Naive thymus-derived CD8-positive, alpha-beta T cell (primary cell): ENCODE measurements around the gene SORD. TPM values are rescaled to one million over a fixed set of nuclear protein-coding genes. Genes with fewer than 3 reads are reported as not detected.
A peak's percentile ranks its signal among the peaks of the same experiment; 100 is the strongest.
"Not testable (repeated sequence)": the region's sequence is repeated elsewhere in the genome, so short reads cannot be mapped to it uniquely, and the experiment has no call there.

Source experiments
- ATAC-seq, 2 donors: fragments of 150-1000 bp; cut with Tn5 transposase in 1 of 2; sonication (Bioruptor Pico), chemical (Tn5 transposase) in 1 of 2; 1 replicate in 1 of 2; 2 replicates in 1 of 2; pipeline ENCODE4 v1.10.0; 2021; ENCODE audit warnings: mild to moderate bottlenecking in 2 of 2, moderate library complexity in 2 of 2
- POLR2A ChIA-PET: fragments of 350-600 bp; sonication (Branson Sonifier 250); formaldehyde crosslinking; loops from one replicate; lab custom pipeline; 2021; ENCODE audit warnings: antibody characterized with exemption; lab: Charles Lee
- DNase-seq, 10 donors: peaks; one replicate each; pipeline versions ENCODE4 v3.0.0 to v3.0.0-alpha.2; 2020 to 2022
- H3K27ac Mint-ChIP-seq, 10 donors: one replicate each; pipeline ENCODE4 v1.8.0; 2020 to 2022; ENCODE audit warnings: mild to moderate bottlenecking in 10 of 10, mixed read lengths in 10 of 10, moderate library complexity in 4 of 10, inconsistent platforms in 1 of 10
- H3K27me3 Mint-ChIP-seq, 5 donors: one replicate each; pipeline ENCODE4 v1.8.0; 2021 to 2022; ENCODE audit warnings: mixed read lengths in 5 of 5
- H3K36me3 Mint-ChIP-seq, 3 donors: one replicate each; pipeline ENCODE4 v1.8.0; 2020 to 2022; ENCODE audit warnings: mixed read lengths in 3 of 3, mild to moderate bottlenecking in 2 of 3, inconsistent platforms in 1 of 3
- H3K4me1 Mint-ChIP-seq, 4 donors: one replicate each; pipeline ENCODE4 v1.8.0; 2021 to 2022; ENCODE audit warnings: mixed read lengths in 4 of 4
- H3K4me3 Mint-ChIP-seq, 10 donors: one replicate each; pipeline ENCODE4 v1.8.0; 2020 to 2022; ENCODE audit warnings: mild to moderate bottlenecking in 10 of 10, mixed read lengths in 10 of 10, moderate library complexity in 6 of 10, inconsistent platforms in 1 of 10
- H3K9me3 Mint-ChIP-seq, 9 donors: one replicate each; pipeline ENCODE4 v1.8.0; 2020 to 2022; ENCODE audit warnings: mixed read lengths in 9 of 9, mild to moderate bottlenecking in 3 of 9, inconsistent platforms in 1 of 9, moderate library complexity in 1 of 9
- polyA plus RNA-seq, 3 donors: library from polyadenylated mRNA; unstranded; fragments of 300-500 nt; fragmentation: Illumina TruSeq; gene quantifications; one replicate each; pipeline ENCODE4 v1.2.3, GENCODE V29; 2021
- total RNA-seq, 8 experiments: library from RNA in 2 of 8; stranded (reverse) in 2 of 8; gene quantifications; one replicate each; pipeline ENCODE4 v1.2.3 and lab custom pipeline; 2021 to 2026

The SORD gene
- total and polyA plus RNA-seq, 5 experiments from 2014 or later = 4.1 to 6.3 (median 5.0) TPM

DNA sequence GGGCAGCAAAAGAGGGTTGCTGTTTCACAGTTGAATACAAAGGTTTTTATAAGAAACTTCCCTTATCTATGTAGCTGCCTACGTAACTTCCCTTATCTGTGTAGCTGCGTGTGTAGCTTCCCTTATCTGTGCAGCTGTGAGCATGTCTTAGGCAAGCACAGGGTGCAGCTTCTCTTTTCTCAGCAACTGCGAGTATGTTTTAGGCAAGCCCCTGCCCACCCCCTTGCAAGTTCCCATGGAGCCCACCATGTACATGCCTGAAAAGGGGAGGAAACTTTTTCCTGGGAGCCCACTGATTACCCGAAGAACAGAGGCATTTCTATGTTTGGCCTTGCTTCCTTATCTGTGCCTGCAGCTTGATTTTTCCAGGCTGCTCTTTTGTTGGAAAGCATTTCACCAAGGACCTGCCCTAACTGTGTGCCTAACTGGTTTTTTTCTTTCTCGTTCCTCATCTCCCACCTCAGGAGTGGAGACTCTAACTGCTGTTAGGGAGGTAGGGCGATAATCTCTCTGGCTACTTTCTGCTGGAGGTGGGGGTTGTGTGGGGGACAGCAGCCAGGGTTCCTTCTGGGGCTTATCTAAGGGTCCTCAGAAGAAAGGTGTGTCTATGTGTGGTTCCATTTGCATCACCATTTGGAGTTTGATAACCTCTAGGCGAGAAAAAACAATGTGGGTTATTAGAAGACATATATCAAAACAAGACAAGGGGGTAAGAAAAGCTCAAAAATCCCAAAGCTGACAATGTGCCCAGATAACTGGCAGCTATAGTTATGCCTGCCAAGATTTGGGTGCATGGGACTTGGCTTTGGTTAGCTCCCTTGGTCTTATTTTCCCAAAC is 26.0 kb downstream of the SORD start:
- Mint-ChIP-seq H3K9me3 (peaks cover 0 to 34% (median 8%) of the 10 kb centered on the region in 9 donors), H3K4me3 (peak overlapping the region in 1 of 10 donors; percentile 68), H3K27me3 (no peaks in the 10 kb centered on the region), H3K36me3 (peaks cover 14 to 53% (median 48%) of the 10 kb centered on the region in 3 donors), H3K27ac (peak overlapping the region in 2 of 10 donors; percentile 67 to 74), H3K4me1 (peaks cover 0 to 18% (median 0%) of the 10 kb centered on the region in 4 donors)
- DNase-seq (peak in 1 of 10 donors; percentile 5), ATAC-seq (peak in 1 of 2 donors; percentile 65)
- POLR2A ChIA-PET = no interaction called here

DNA sequence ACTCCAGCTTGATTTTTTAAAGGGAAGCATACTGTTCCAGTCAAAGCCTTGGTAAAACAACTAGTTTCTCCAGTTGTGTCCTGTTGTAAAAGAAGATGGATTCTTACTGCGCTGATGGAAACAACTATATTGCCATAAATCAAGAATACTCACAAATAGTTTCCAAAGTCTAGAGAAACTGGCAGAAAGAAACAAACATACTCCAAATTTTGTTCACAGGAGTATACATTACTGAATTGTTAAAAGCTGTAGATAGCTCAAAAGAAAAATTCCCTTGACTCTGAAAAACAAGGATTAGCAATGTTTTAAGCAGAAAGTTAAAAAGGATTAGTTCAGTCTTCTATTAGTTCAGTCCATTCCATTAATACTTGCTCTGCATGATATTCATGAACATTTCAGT is 27.6 kb downstream of the SORD start:
- no peak overlapping the region for H3K4me3 Mint-ChIP-seq
- POLR2A ChIA-PET = no interaction called here
- peaks cover 0 to 34% (median 8%) of the 10 kb centered on the region in 9 donors for H3K9me3 Mint-ChIP-seq
- no peak overlapping the region for H3K27ac Mint-ChIP-seq
- ATAC-seq (no peak), DNase-seq (no peak)
- H3K27me3 Mint-ChIP-seq = no peaks in the 10 kb centered on the region
- peaks cover 14 to 52% (median 47%) of the 10 kb centered on the region in 3 donors for H3K36me3 Mint-ChIP-seq
- H3K4me1 Mint-ChIP-seq = peaks cover 0 to 14% (median 0%) of the 10 kb centered on the region in 4 donors

GRCh38 chr15:45052676-45053075 is 29.7 kb downstream of the SORD start:
- H3K4me1 Mint-ChIP-seq = peaks cover 0 to 12% (median 0%) of the 10 kb centered on the region in 4 donors
- DNase-seq, H3K27me3 Mint-ChIP-seq, H3K27ac Mint-ChIP-seq, ATAC-seq, H3K4me3 Mint-ChIP-seq, POLR2A ChIA-PET: not testable (repeated sequence)
- peaks cover 0 to 34% (median 8%) of the 10 kb centered on the region in 9 donors for H3K9me3 Mint-ChIP-seq
- H3K36me3 Mint-ChIP-seq = peaks cover 14 to 49% (median 38%) of the 10 kb centered on the region in 3 donors

DNA sequence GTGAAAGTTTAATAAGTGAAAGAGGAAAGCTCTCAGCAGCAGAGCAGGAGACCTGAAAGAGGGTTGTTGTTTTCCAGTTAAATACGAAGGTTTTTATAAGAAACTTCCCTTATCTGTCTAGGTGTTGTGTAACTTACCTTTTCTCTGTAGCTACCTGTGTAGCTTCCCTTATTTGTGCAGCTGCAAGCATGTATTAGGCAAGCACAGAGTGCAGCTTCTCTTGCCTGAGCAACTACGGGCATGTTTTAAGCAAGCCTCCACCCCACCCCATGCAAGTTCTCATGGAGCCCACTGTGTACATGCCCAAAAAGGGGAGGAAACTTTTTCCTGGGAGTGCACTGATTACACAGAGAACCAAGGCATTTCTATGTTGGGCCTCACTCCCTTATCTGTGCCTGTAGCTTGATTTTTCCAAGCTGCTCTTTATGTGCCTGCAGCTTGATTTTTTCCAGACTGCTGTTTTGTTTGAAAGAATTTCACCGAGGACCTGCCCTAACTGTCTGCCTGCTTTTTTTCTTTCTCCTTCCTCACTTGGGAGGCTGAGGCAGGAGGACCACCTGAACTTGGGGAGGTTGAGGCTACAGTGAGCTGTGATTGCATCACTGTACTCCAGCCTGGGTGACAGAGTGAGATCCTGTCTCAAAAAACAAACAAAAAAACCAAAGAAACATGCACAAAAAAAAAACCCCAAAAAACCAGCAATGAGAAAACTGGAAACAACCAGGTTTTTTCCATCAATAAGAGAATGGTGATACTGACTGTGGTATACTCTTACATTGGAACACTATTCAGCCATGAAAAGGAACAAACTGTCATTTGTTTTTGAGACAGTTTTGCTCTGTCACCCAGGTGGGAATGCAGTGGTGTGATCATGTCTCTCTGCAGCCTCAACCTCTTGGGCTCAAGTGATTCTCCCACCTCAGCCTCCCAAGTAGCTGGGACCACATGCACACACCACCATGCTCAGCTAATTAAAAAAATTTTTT is 36.0 kb downstream of the SORD start:
- H3K4me3 Mint-ChIP-seq, POLR2A ChIA-PET, H3K27me3 Mint-ChIP-seq, DNase-seq, ATAC-seq, H3K27ac Mint-ChIP-seq, H3K4me1 Mint-ChIP-seq: not testable (repeated sequence)
- Mint-ChIP-seq H3K36me3 (peaks cover 10 to 24% (median 17%) of the 10 kb centered on the region in 3 donors), H3K9me3 (peaks cover 0 to 16% (median 2%) of the 10 kb centered on the region in 9 donors)

- Mint-ChIP-seq H3K9me3 (peaks cover 0 to 16% (median 2%) of the 10 kb centered on the region in 9 donors), H3K36me3 (peaks cover 10 to 26% (median 20%) of the 10 kb centered on the region in 3 donors)
- H3K4me1 Mint-ChIP-seq, H3K4me3 Mint-ChIP-seq, POLR2A ChIA-PET, H3K27ac Mint-ChIP-seq, H3K27me3 Mint-ChIP-seq, DNase-seq, ATAC-seq: not testable (repeated sequence)
Measured at GRCh38 chr15:45062301-45062700, 39.3 kb downstream of the SORD start.

DNA sequence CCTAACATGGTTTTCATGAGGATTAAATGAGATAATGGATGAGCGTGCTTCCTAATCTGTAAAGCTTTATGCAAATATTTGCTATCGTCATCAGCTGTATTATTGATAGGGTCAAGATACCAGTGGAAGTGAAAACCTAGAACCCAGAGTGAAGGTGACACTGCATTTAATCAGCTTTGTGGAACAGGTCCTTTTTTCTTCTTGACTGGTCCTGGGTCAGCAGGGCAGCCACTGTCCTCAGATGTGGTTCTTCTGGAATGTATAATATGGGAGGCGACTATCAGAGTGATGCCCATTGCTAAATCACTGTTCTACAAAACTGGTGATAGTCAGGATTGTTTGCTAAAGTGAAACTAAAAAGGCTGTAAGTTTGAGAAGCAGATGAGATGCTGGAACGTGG is 41.4 kb downstream of the SORD start:
- Mint-ChIP-seq H3K27ac (no peak overlapping the region), H3K36me3 (peaks cover 4 to 40% (median 12%) of the 10 kb centered on the region in 3 donors)
- ATAC-seq = no peak

GRCh38 chr15:45069942-45070360 is 47.0 kb downstream of the SORD start:
- H3K27ac Mint-ChIP-seq, POLR2A ChIA-PET, DNase-seq, H3K9me3 Mint-ChIP-seq, H3K4me1 Mint-ChIP-seq, H3K4me3 Mint-ChIP-seq, ATAC-seq, H3K27me3 Mint-ChIP-seq: not testable (repeated sequence)
- peaks cover 4 to 28% (median 8%) of the 10 kb centered on the region in 3 donors for H3K36me3 Mint-ChIP-seq

More for the DNA sequence above, 41.4 kb downstream of the SORD start:
- POLR2A ChIA-PET = no interaction called here
- DNase-seq = no peak
- Mint-ChIP-seq H3K27me3 (no peaks in the 10 kb centered on the region), H3K4me3 (no peak overlapping the region), H3K4me1 (peaks cover 0 to 7% (median 2%) of the 10 kb centered on the region in 4 donors), H3K9me3 (peaks cover 0 to 2% (median 0%) of the 10 kb centered on the region in 9 donors)

- DNase-seq, H3K9me3 Mint-ChIP-seq, H3K36me3 Mint-ChIP-seq, H3K4me3 Mint-ChIP-seq, H3K27ac Mint-ChIP-seq, H3K4me1 Mint-ChIP-seq, POLR2A ChIA-PET, H3K27me3 Mint-ChIP-seq, ATAC-seq: not testable (repeated sequence)
Measured at GRCh38 chr15:45073602-45074001, 50.6 kb downstream of the SORD start.

DNA sequence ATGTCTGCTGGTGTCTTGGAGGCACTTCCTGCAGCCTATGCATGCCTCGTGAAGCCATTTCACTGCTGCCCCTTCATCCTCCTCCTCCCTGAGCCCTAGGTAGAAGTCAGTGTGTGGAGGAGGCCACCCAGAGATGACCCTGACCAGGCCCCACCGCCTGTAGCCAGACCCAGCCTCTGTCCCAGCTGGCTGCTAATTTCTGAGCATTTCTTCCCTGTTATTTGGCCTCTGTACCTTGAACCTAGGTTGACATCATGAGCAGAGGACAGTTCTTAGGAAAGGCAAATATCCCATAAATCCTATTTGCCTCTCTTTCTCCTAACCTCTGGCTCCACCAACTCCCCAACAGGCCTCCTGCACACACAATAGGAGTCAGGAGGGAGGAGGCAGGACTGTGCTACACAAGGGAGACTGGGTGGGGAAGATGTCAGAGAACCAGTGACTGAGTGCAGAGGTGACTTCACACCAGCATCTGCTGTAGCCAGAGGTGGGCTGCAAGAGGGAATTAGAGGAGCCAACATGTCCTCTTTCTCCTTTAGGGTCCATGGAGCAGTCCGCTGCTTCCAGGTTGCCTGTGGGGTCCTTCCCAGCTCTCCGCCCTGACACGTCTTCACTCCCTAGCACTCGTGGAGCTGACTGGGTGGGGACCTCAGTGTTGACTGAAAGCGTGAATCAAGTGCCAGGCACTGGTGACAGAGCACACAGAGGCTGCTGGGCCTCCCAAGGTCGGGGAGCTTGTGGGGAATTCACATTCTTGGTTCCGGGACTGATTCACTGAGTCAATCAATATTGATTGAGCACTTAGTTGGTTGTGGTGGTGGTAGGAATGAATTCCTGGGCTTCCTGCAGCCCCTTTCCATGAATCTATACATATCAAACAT is 52.7 kb downstream of the SORD start:
- H3K27me3 Mint-ChIP-seq, H3K4me1 Mint-ChIP-seq, POLR2A ChIA-PET, H3K4me3 Mint-ChIP-seq, H3K27ac Mint-ChIP-seq, H3K9me3 Mint-ChIP-seq, DNase-seq, ATAC-seq, H3K36me3 Mint-ChIP-seq: not testable (repeated sequence)

DNA sequence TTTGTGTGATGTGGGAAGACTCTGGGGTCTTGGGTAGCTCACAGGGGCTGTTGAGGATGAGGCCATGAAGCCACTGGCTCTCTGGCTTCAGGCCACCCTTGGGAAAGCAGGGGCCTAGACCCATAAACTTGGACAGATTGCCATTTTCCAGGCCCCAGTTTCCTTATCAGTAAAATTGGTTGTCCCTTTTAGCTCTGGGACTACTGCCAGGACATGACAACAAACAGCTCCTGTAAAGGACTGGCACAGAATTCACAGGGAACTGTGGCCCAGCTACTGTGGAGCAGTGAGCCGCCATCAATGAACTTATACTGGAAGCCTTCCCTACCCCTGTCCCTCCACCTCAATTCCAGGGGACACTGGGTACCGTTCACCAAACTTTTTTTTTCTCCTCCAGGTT is 54.4 kb downstream of the SORD start:
- H3K4me3 Mint-ChIP-seq, H3K36me3 Mint-ChIP-seq, H3K27ac Mint-ChIP-seq, ATAC-seq, H3K27me3 Mint-ChIP-seq, POLR2A ChIA-PET, H3K9me3 Mint-ChIP-seq, DNase-seq, H3K4me1 Mint-ChIP-seq: not testable (repeated sequence)

DNA sequence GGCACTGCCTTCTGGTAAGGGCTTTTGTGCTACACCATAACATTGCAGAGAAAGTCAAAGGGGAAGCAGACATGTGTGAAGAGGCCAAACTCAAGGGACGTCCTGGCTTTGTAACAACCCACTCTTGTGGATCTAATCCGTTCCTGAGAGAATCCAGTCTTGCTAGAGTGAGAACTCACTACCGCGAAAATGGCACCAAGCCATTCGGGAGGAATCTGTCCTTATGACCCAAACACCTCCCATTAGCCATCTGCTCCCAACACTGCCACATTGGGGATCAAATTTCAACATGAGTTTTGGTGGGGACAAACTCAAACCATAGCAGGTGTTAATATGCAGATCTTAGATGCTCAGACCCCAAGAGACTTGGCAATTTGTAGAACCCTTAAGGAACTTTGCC is 56.2 kb downstream of the SORD start:
- ATAC-seq, H3K4me3 Mint-ChIP-seq, H3K27ac Mint-ChIP-seq, DNase-seq, H3K9me3 Mint-ChIP-seq, POLR2A ChIA-PET, H3K36me3 Mint-ChIP-seq, H3K4me1 Mint-ChIP-seq: not testable (repeated sequence)
- H3K27me3 Mint-ChIP-seq = peaks cover 2 to 14% (median 8%) of the 10 kb centered on the region in 5 donors
